GM23338 (cell line): Measurements from ENCODE around the gene CACNA1C. TPM values are rescaled to one million over a fixed set of nuclear protein-coding genes. Genes with fewer than 3 reads are reported as not detected.

Source experiments
- ATAC-seq: fragments of 200-7000 bp; cut with Tn5 transposase; 3 replicates; pipeline ENCODE4 v1.9.1; 2020
- DNase-seq: peaks from one replicate; pipeline ENCODE4 v3.0.0-alpha.2; 2015; ENCODE audit warnings: low spot score
- H2AFZ ChIP-seq: fragments of 200-600 bp; sonication (generic); 2 replicates; pipeline ENCODE4 v1.8.0; 2016; ENCODE audit warnings: antibody characterized with exemption, mild to moderate bottlenecking, moderate library complexity
- H3F3A ChIP-seq: fragments of 200-600 bp; sonication (generic); replicated peaks from 2 replicates; pipeline ENCODE4 v1.8.0; 2017; ENCODE audit warnings: antibody characterized with exemption, mixed run types, low read depth
- H3K27ac ChIP-seq: fragments of 200-600 bp; sonication (generic); 2 replicates; pipeline ENCODE4 v1.6.1; 2016; ENCODE audit warnings: low read depth
- H3K27me3 ChIP-seq: fragments of 200-600 bp; sonication (generic); 2 replicates; pipeline ENCODE4 v1.8.0; 2016; ENCODE audit warnings: mild to moderate bottlenecking, mixed run types, moderate library complexity; ENCODE audit not compliant: insufficient read depth
- H3K36me3 ChIP-seq: fragments of 200-600 bp; sonication (generic); 2 replicates; pipeline ENCODE4 v1.8.0; 2016; ENCODE audit warnings: mild to moderate bottlenecking; ENCODE audit not compliant: insufficient read depth
- H3K4me1 ChIP-seq: fragments of 200-600 bp; sonication (generic); 2 replicates; pipeline ENCODE4 v1.8.0; 2016; ENCODE audit warnings: mild to moderate bottlenecking, moderate library complexity; ENCODE audit not compliant: insufficient read depth
- H3K4me2 ChIP-seq: fragments of 200-600 bp; sonication (generic); 2 replicates; pipeline ENCODE4 v1.7.1; 2017; ENCODE audit warnings: mixed run types
- H3K4me3 ChIP-seq: fragments of 200-600 bp; sonication (generic); 2 replicates; pipeline ENCODE4 v1.6.1; 2016; ENCODE audit warnings: mixed run types
- H3K79me2 ChIP-seq: fragments of 200-600 bp; sonication (generic); replicated peaks from 2 replicates; pipeline ENCODE4 v1.8.0; 2017; ENCODE audit warnings: mild to moderate bottlenecking; ENCODE audit not compliant: insufficient read depth
- H3K9me2 ChIP-seq: fragments of 200-600 bp; sonication (generic); 2 replicates; pipeline ENCODE4 v1.8.0; 2017; ENCODE audit not compliant: insufficient read depth
- H4K20me1 ChIP-seq: fragments of 200-600 bp; sonication (generic); replicated peaks from 2 replicates; pipeline ENCODE4 v1.8.0; 2017; ENCODE audit warnings: mild to moderate bottlenecking; ENCODE audit not compliant: insufficient read depth
- H3K27ac Mint-ChIP-seq: 2 replicates; pipeline ENCODE4 v1.8.0; 2020; ENCODE audit warnings: inconsistent platforms, mild to moderate bottlenecking, moderate library complexity, mixed read lengths
- H3K27me3 Mint-ChIP-seq: 3 replicates; pipeline ENCODE4 v1.8.0; 2022; ENCODE audit warnings: low read depth, mild to moderate bottlenecking, moderate library complexity, mixed read lengths, inconsistent platforms; ENCODE audit not compliant: insufficient read depth, poor library complexity
- H3K36me3 Mint-ChIP-seq: 3 replicates; pipeline ENCODE4 v1.8.0; 2021; ENCODE audit warnings: low read depth, mild to moderate bottlenecking, inconsistent platforms, moderate library complexity, mixed read lengths
- H3K4me1 Mint-ChIP-seq: 3 replicates; pipeline ENCODE4 v1.8.0; 2020; ENCODE audit warnings: mild to moderate bottlenecking, inconsistent platforms, mixed read lengths
- H3K4me3 Mint-ChIP-seq: 3 replicates; pipeline ENCODE4 v1.8.0; 2021; ENCODE audit warnings: moderate library complexity, mild to moderate bottlenecking, inconsistent platforms, mixed read lengths
- H3K9me3 Mint-ChIP-seq: 3 replicates; pipeline ENCODE4 v1.8.0; 2020; ENCODE audit warnings: moderate library complexity, mild to moderate bottlenecking, inconsistent platforms, mixed read lengths
- CREB1 ChIP-seq: fragments of 250-450 bp; sonication (Bioruptor Pico); IDR thresholded peaks from 2 replicates; pipeline ENCODE4 v1.5.0; 2020; ENCODE audit warnings: low read depth, mild to moderate bottlenecking, moderate library complexity
- EZH2 ChIP-seq: fragments of 200-600 bp; sonication (generic); IDR thresholded peaks from one replicate; pipeline ENCODE4 v1.8.0; 2017; ENCODE audit warnings: antibody characterized with exemption, mild to moderate bottlenecking, low read depth; ENCODE audit not compliant: unreplicated experiment
- EZH2phosphoT487 ChIP-seq: fragments of 200-600 bp; sonication (generic); IDR thresholded peaks from one replicate; pipeline ENCODE4 v1.8.1; 2018; ENCODE audit warnings: antibody characterized with exemption; ENCODE audit not compliant: unreplicated experiment
- JUNB ChIP-seq: IDR thresholded peaks from one replicate; pipeline ENCODE4 v1.6.1; 2016; ENCODE audit warnings: antibody characterized with exemption; ENCODE audit not compliant: unreplicated experiment
- NANOG ChIP-seq: IDR thresholded peaks from 2 replicates; pipeline ENCODE4 v1.6.1; 2016; ENCODE audit warnings: antibody characterized with exemption, borderline replicate concordance
- POLR2AphosphoS5 ChIP-seq: IDR thresholded peaks from 2 replicates; pipeline ENCODE4 v1.6.1; 2016; ENCODE audit warnings: antibody characterized with exemption, low read depth
- STAT1 ChIP-seq: IDR thresholded peaks from one replicate; pipeline ENCODE4 v1.6.1; 2016; ENCODE audit warnings: antibody characterized with exemption; ENCODE audit not compliant: unreplicated experiment
- ZNF114 ChIP-seq: fragments of 250-450 bp; sonication (Bioruptor Pico); IDR thresholded peaks from 2 replicates; pipeline ENCODE4 v1.5.0; 2020; ENCODE audit warnings: mild to moderate bottlenecking, moderate library complexity
- ZNF331 ChIP-seq: fragments of 250-450 bp; sonication (Bioruptor Pico); IDR thresholded peaks from 2 replicates; pipeline ENCODE4 v1.5.0; 2020; ENCODE audit warnings: low read depth, mild to moderate bottlenecking, moderate library complexity
- polyA plus RNA-seq: library from polyadenylated mRNA; unstranded; fragments of >200 nt; fragmentation: Nextera tagmentation; extraction: Ambion mirVana; gene quantifications from 2 replicates; pipeline ENCODE4 v1.2.1, GENCODE V29; 2016
- total RNA-seq: library from RNA; depleted of rRNA; stranded (reverse); fragments of >200 nt; shearing (Covaris generic); gene quantifications from 2 replicates; pipeline ENCODE4 v1.2.3, GENCODE V29; 2014
- TF ChIP-seq, protein P1 (sequence below): IDR thresholded peaks from 2 replicates; pipeline ENCODE4 v1.6.1; 2016; ENCODE audit warnings: antibody characterized with exemption
- TF ChIP-seq, protein P2 (sequence below): fragments of 250-450 bp; sonication (Bioruptor Pico); IDR thresholded peaks from 2 replicates; pipeline ENCODE4 v1.5.0; 2020; ENCODE audit warnings: mild to moderate bottlenecking, moderate library complexity
- TF ChIP-seq, protein P3 (sequence below), 2 experiments: fragments of 200-600 bp in 1 of 2; sonication (generic) in 1 of 2; conservative IDR thresholded peaks; 2 replicates each; pipeline versions ENCODE4 v1.5.1 to v1.6.1; 2016 to 2017; ENCODE audit warnings: antibody characterized with exemption in 2 of 2, low read depth in 2 of 2, mild to moderate bottlenecking in 2 of 2, moderate library complexity in 1 of 2

CACNA1C gene
- total and polyA plus RNA-seq, 2 experiments from 2014 or later, result 0.78 to 2.1 TPM

DNA sequence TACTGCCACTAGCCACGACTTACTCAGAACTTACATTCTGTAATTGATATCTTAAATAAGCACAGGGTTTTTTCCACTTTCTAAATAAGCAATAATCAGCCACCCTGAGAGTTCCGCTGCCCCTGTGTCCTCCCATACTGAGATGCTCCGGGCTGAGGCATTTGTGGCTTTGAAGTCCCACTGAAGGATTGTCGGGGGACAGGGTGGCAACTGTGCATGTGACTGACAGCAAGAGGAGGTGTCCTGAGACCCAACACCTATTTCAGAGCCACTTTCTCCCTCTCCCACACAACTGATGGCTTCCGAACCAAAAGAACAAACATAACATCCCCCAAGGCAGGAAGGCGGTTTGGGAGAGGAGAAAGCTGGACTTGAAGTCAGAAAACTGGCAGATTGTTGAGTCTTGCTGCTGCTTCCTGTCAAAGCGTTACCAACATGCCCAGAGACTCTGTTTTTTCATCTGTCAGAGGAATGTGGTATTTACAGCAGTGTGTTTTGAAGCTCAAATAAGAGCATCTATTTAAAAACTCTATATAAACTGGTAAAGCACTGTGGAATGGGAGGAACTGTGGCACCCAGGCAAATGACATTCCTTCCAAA lies 584.1 kb downstream of the CACNA1C start:
- H3K36me3 ChIP-seq, result no peaks in the 10 kb centered on the region
- no peaks in the 10 kb centered on the region for H3K79me2 ChIP-seq
- no peak overlapping the region for H3K4me3 ChIP-seq
- no peak overlapping the region for H3K4me3 Mint-ChIP-seq
- no peak overlapping the region for H3K27ac Mint-ChIP-seq
- ATAC-seq, result no peak
- TF ChIP-seq ZNF114 (CRISPR knock-in tag), result no peak
- peaks cover 31% of the 10 kb centered on the region for H3K4me1 Mint-ChIP-seq
- no peaks in the 10 kb centered on the region for H3K36me3 Mint-ChIP-seq
- no peaks in the 10 kb centered on the region for H3F3A ChIP-seq
- H3K27ac ChIP-seq, result no peak overlapping the region
- H3K27me3 ChIP-seq, result no peaks in the 10 kb centered on the region
- peaks cover 6% of the 10 kb centered on the region for H3K27me3 Mint-ChIP-seq
- H3K9me3 Mint-ChIP-seq, result no peaks in the 10 kb centered on the region; the same call in 2 of the 3 replicates
- DNase-seq, result no peak
- peaks cover 13% of the 10 kb centered on the region; the same call in 1 of the 2 replicates for H3K4me1 ChIP-seq
- no peaks in the 10 kb centered on the region for H3K9me2 ChIP-seq
- H3K4me2 ChIP-seq, result no peak overlapping the region
- no peaks in the 10 kb centered on the region for H4K20me1 ChIP-seq
- H2AFZ ChIP-seq, result no peak overlapping the region

DNA sequence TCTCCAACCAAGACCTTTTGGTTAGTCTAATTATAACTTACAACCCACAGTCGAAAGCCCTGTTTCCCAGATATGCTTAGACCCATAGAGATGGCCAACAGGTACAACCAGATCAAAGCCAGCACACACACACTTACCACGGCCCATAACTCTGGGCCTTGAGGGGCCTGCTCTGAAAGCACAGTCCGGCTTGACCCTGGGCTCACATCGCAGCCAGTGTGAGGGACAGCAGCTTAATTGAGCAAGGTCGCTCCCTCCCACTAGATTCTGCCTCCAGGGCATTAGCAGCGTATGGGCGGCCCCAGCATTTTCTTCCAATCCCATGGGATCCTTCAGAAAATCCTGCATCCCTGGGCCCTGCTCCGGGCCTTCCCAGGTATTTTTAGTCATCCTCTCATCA lies 584.6 kb downstream of the CACNA1C start:
- Mint-ChIP-seq H3K4me3 (no peak overlapping the region), H3K4me1 (peaks cover 34% of the 10 kb centered on the region), H3K9me3 (no peaks in the 10 kb centered on the region; the same call in 2 of the 3 replicates), H3K36me3 (no peaks in the 10 kb centered on the region), H3K27ac (no peak overlapping the region), H3K27me3 (peaks cover 6% of the 10 kb centered on the region)
- H3K4me3 ChIP-seq, result no peak overlapping the region
- no peak overlapping the region for H2AFZ ChIP-seq
- H4K20me1 ChIP-seq, result no peaks in the 10 kb centered on the region
- DNase-seq, result no peak
- no peak for ATAC-seq
- no peaks in the 10 kb centered on the region for H3F3A ChIP-seq
- no peaks in the 10 kb centered on the region for H3K27me3 ChIP-seq
- H3K36me3 ChIP-seq, result no peaks in the 10 kb centered on the region
- peaks cover 2% of the 10 kb centered on the region; the same call in 1 of the 2 replicates for H3K9me2 ChIP-seq
- H3K4me2 ChIP-seq, result no peak overlapping the region
- H3K27ac ChIP-seq, result no peak overlapping the region
- no peaks in the 10 kb centered on the region for H3K79me2 ChIP-seq
- peaks cover 13% of the 10 kb centered on the region; the same call in 1 of the 2 replicates for H3K4me1 ChIP-seq
- TF ChIP-seq, protein P1, sequence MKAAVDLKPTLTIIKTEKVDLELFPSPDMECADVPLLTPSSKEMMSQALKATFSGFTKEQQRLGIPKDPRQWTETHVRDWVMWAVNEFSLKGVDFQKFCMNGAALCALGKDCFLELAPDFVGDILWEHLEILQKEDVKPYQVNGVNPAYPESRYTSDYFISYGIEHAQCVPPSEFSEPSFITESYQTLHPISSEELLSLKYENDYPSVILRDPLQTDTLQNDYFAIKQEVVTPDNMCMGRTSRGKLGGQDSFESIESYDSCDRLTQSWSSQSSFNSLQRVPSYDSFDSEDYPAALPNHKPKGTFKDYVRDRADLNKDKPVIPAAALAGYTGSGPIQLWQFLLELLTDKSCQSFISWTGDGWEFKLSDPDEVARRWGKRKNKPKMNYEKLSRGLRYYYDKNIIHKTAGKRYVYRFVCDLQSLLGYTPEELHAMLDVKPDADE, result no peak
- no peak for TF ChIP-seq ZNF331
- TF ChIP-seq, protein P2, sequence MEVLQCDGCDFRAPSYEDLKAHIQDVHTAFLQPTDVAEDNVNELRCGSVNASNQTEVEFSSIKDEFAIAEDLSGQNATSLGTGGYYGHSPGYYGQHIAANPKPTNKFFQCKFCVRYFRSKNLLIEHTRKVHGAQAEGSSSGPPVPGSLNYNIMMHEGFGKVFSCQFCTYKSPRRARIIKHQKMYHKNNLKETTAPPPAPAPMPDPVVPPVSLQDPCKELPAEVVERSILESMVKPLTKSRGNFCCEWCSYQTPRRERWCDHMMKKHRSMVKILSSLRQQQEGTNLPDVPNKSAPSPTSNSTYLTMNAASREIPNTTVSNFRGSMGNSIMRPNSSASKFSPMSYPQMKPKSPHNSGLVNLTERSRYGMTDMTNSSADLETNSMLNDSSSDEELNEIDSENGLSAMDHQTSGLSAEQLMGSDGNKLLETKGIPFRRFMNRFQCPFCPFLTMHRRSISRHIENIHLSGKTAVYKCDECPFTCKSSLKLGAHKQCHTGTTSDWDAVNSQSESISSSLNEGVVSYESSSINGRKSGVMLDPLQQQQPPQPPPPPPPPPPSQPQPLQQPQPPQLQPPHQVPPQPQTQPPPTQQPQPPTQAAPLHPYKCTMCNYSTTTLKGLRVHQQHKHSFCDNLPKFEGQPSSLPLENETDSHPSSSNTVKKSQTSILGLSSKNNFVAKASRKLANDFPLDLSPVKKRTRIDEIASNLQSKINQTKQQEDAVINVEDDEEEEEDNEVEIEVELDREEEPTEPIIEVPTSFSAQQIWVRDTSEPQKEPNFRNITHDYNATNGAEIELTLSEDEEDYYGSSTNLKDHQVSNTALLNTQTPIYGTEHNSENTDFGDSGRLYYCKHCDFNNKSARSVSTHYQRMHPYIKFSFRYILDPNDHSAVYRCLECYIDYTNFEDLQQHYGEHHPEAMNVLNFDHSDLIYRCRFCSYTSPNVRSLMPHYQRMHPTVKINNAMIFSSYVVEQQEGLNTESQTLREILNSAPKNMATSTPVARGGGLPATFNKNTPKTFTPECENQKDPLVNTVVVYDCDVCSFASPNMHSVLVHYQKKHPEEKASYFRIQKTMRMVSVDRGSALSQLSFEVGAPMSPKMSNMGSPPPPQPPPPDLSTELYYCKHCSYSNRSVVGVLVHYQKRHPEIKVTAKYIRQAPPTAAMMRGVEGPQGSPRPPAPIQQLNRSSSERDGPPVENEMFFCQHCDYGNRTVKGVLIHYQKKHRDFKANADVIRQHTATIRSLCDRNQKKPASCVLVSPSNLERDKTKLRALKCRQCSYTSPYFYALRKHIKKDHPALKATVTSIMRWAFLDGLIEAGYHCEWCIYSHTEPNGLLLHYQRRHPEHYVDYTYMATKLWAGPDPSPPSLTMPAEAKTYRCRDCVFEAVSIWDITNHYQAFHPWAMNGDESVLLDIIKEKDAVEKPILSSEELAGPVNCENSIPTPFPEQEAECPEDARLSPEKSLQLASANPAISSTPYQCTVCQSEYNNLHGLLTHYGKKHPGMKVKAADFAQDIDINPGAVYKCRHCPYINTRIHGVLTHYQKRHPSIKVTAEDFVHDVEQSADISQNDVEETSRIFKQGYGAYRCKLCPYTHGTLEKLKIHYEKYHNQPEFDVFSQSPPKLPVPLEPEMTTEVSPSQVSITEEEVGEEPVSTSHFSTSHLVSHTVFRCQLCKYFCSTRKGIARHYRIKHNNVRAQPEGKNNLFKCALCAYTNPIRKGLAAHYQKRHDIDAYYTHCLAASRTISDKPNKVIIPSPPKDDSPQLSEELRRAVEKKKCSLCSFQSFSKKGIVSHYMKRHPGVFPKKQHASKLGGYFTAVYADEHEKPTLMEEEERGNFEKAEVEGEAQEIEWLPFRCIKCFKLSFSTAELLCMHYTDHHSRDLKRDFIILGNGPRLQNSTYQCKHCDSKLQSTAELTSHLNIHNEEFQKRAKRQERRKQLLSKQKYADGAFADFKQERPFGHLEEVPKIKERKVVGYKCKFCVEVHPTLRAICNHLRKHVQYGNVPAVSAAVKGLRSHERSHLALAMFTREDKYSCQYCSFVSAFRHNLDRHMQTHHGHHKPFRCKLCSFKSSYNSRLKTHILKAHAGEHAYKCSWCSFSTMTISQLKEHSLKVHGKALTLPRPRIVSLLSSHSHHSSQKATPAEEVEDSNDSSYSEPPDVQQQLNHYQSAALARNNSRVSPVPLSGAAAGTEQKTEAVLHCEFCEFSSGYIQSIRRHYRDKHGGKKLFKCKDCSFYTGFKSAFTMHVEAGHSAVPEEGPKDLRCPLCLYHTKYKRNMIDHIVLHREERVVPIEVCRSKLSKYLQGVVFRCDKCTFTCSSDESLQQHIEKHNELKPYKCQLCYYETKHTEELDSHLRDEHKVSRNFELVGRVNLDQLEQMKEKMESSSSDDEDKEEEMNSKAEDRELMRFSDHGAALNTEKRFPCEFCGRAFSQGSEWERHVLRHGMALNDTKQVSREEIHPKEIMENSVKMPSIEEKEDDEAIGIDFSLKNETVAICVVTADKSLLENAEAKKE (CRISPR knock-in tag), result no peak
- TF ChIP-seq CREB1, result no peak
- TF ChIP-seq EZH2, result no peak
- TF ChIP-seq JUNB, result no peak
- no peak for TF ChIP-seq POLR2AphosphoS5
- TF ChIP-seq, protein P3, sequence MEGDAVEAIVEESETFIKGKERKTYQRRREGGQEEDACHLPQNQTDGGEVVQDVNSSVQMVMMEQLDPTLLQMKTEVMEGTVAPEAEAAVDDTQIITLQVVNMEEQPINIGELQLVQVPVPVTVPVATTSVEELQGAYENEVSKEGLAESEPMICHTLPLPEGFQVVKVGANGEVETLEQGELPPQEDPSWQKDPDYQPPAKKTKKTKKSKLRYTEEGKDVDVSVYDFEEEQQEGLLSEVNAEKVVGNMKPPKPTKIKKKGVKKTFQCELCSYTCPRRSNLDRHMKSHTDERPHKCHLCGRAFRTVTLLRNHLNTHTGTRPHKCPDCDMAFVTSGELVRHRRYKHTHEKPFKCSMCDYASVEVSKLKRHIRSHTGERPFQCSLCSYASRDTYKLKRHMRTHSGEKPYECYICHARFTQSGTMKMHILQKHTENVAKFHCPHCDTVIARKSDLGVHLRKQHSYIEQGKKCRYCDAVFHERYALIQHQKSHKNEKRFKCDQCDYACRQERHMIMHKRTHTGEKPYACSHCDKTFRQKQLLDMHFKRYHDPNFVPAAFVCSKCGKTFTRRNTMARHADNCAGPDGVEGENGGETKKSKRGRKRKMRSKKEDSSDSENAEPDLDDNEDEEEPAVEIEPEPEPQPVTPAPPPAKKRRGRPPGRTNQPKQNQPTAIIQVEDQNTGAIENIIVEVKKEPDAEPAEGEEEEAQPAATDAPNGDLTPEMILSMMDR (conservative IDR thresholded peaks at IDR 0.05; ENCODE audit: low read depth in 2 of 2), result no peak
- TF ChIP-seq NANOG, result no peak
- no peak for TF ChIP-seq ZNF114 (CRISPR knock-in tag)
- TF ChIP-seq STAT1, result no peak
- TF ChIP-seq EZH2phosphoT487, result no peak
